Gastroesophageal sphincter (tissue), 3 donors: Measurements from ENCODE around the gene IRS2.

ENCODE experiments used
- EP300 ChIP-seq: sonication (generic); formaldehyde crosslinking; IDR thresholded peaks from one replicate; pipeline ENCODE4 v1.6.1; 2017; ENCODE audit warnings: antibody characterized with exemption, mild to moderate bottlenecking
- POLR2A ChIP-seq, 2 donors: fragments of 450-650 bp; IDR thresholded peaks; one replicate each; pipeline ENCODE4 v1.6.1; 2017; ENCODE audit warnings: antibody characterized with exemption in 2 of 2, mild to moderate bottlenecking in 2 of 2, moderate library complexity in 1 of 2
- TF ChIP-seq, protein P1 (sequence below), 4 experiments: fragments of 200-600 bp in 2 of 4; fragments of 450-650 bp in 2 of 4; sonication (generic) in 1 of 4; IDR thresholded peaks; one replicate each; pipeline ENCODE4 v1.5.1; 2017 to 2019; ENCODE audit warnings: antibody characterized with exemption in 4 of 4, mild to moderate bottlenecking in 2 of 4, moderate library complexity in 2 of 4

DNA sequence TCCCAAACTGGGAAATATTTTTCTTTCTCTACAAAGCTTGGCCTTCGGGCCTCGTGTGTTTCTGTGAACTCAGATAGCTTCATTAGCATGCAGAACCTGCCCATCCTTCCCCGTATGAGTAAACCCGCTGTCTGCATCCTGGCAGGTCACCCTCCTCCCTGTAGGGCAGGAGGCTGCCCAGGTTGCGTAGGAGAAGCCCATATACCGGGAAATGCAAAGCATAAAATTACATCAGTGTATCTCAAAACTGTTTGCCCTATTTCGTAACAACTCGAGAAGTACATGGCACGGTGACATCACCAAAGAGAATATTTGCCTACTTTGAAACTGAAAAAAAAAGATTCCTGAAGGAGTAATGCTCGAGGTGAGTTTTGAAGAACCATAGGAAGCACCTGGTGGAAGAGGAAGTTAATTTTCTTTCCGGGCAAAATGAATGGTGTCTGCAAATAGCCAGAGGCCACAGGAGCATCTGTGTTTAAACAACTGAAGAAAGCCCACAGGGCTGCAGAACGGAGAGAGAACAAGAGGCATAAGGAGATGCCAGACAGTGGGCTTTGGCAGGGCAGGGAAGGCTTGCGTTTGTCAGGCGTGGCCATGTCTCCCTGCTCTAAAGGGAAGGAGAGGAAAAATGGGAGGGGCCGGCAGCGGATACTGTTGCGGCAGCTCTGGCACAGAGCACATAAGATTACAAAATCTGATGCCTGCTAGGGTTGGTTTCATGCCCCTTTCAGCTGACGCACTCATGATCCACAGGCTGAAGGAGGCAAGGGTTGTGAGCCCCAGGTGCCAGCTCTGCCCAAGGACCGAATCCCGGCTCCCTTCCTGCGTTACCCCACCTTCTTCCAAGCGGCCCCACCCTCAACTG, 81.4 kb downstream of the IRS2 start:
- TF ChIP-seq, protein P1, sequence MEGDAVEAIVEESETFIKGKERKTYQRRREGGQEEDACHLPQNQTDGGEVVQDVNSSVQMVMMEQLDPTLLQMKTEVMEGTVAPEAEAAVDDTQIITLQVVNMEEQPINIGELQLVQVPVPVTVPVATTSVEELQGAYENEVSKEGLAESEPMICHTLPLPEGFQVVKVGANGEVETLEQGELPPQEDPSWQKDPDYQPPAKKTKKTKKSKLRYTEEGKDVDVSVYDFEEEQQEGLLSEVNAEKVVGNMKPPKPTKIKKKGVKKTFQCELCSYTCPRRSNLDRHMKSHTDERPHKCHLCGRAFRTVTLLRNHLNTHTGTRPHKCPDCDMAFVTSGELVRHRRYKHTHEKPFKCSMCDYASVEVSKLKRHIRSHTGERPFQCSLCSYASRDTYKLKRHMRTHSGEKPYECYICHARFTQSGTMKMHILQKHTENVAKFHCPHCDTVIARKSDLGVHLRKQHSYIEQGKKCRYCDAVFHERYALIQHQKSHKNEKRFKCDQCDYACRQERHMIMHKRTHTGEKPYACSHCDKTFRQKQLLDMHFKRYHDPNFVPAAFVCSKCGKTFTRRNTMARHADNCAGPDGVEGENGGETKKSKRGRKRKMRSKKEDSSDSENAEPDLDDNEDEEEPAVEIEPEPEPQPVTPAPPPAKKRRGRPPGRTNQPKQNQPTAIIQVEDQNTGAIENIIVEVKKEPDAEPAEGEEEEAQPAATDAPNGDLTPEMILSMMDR (IDR thresholded peaks at IDR 0.05) = no peak
- TF ChIP-seq EP300 (no peak), POLR2A (IDR thresholded peaks at IDR 0.05) (no peak)
